PC-3 (cell line): ENCODE measurements around the gene NUP133. TPM values are rescaled to one million over a fixed set of nuclear protein-coding genes. Genes with fewer than 3 reads are reported as not detected.
"Not testable (repeated sequence)": the region's sequence is repeated elsewhere in the genome, so short reads cannot be mapped to it uniquely, and the experiment has no call there.

Experiments used
- ATAC-seq: fragments of 200-7000 bp; cut with Tn5 transposase; 2 replicates; pipeline ENCODE4 v1.9.1; 2020; ENCODE audit warnings: mild to moderate bottlenecking, moderate library complexity
- BruUV-seq: library from RNA; stranded (reverse); fragments of 400-500 nt; replicated peaks from 2 replicates; lab custom pipeline; 2021; lab: Mats Ljungman, UMichigan
- CTCF ChIA-PET: fragments of 300-600 bp; sonication (Branson Sonifier 250); formaldehyde crosslinking; loops from one replicate; lab custom pipeline; 2022; ENCODE audit warnings: antibody characterized with exemption; lab: Charles Lee
- POLR2A ChIA-PET: fragments of 300-600 bp; sonication (Branson Sonifier 250); formaldehyde crosslinking; loops from one replicate; lab custom pipeline; 2022; ENCODE audit warnings: antibody characterized with exemption; ENCODE audit not compliant: unreplicated experiment; lab: Charles Lee
- DNase-seq: peaks from one replicate; pipeline ENCODE4 v3.0.0-alpha.2; 2015
- H2AFZ ChIP-seq: fragments of 300-600 bp; sonication (generic); 2 replicates; pipeline ENCODE4 v1.6.0; 2016; ENCODE audit warnings: antibody characterized with exemption, low read length
- H3F3A ChIP-seq: fragments of 300-600 bp; sonication (generic); one replicate; pipeline ENCODE4 v1.6.0; 2017; ENCODE audit warnings: antibody characterized with exemption, low read length, control low read depth, mild to moderate bottlenecking; ENCODE audit not compliant: unreplicated experiment
- H3K27ac ChIP-seq: fragments of 300-600 bp; sonication (generic); 2 replicates; pipeline ENCODE4 v1.5.1; 2016; ENCODE audit warnings: mild to moderate bottlenecking, low read length
- H3K27me3 ChIP-seq: fragments of 300-600 bp; sonication (generic); 2 replicates; pipeline ENCODE4 v1.6.1; 2016; ENCODE audit warnings: low read length, mixed read lengths
- H3K36me3 ChIP-seq: fragments of 300-600 bp; sonication (generic); 2 replicates; pipeline ENCODE4 v1.6.1; 2016; ENCODE audit warnings: low read depth, mixed run types, low read length, mixed read lengths
- H3K4me1 ChIP-seq: fragments of 300-600 bp; sonication (generic); 2 replicates; pipeline ENCODE4 v1.5.1; 2016; ENCODE audit warnings: low read length; ENCODE audit not compliant: insufficient read depth
- H3K4me2 ChIP-seq: fragments of 300-600 bp; sonication (generic); 2 replicates; pipeline ENCODE4 v1.6.0; 2016; ENCODE audit warnings: low read length
- H3K4me3 ChIP-seq: fragments of 300-600 bp; sonication (generic); 2 replicates; pipeline ENCODE4 v1.5.1; 2016; ENCODE audit warnings: mild to moderate bottlenecking, low read length, mixed read lengths
- H3K79me2 ChIP-seq: fragments of 300-600 bp; sonication (generic); 2 replicates; pipeline ENCODE4 v1.6.1; 2017; ENCODE audit warnings: low read length, mixed read lengths
- H3K9ac ChIP-seq: fragments of 300-600 bp; sonication (generic); 2 replicates; pipeline ENCODE4 v1.6.0; 2016; ENCODE audit warnings: mild to moderate bottlenecking, low read length
- H3K9me2 ChIP-seq: fragments of 300-600 bp; sonication (generic); replicated peaks from 2 replicates; pipeline ENCODE4 v1.6.1; 2016; ENCODE audit warnings: mixed run types, low read length, mixed read lengths
- H3K9me3 ChIP-seq: fragments of 300-600 bp; sonication (generic); 2 replicates; pipeline ENCODE4 v1.6.1; 2016; ENCODE audit warnings: low read length, mixed read lengths
- H4K20me1 ChIP-seq: fragments of 300-600 bp; sonication (generic); 2 replicates; pipeline ENCODE4 v1.6.1; 2016; ENCODE audit warnings: low read length, mixed read lengths
- CTCF ChIP-seq: fragments of 300-600 bp; sonication (generic); conservative IDR thresholded peaks from 2 replicates; pipeline ENCODE4 v1.5.1; 2017; ENCODE audit warnings: antibody characterized with exemption, low read depth, mild to moderate bottlenecking, low read length
- EZH2 ChIP-seq: fragments of 300-600 bp; sonication (generic); IDR thresholded peaks from one replicate; pipeline ENCODE4 v1.6.1; 2017; ENCODE audit warnings: antibody characterized with exemption, mild to moderate bottlenecking, low read length; ENCODE audit not compliant: unreplicated experiment
- EZH2phosphoT487 ChIP-seq: fragments of 300-600 bp; sonication (generic); IDR thresholded peaks from 2 replicates; pipeline ENCODE4 v1.6.1; 2018; ENCODE audit warnings: mild to moderate bottlenecking, antibody characterized with exemption, low read length, borderline replicate concordance
- intact Hi-C: fragments of 100-400 bp; cut with micrococcal nuclease; formaldehyde crosslinking; loops from 2 replicates; pipeline ENCODE4 v1.9.0; 2023
- total RNA-seq: library from RNA; depleted of rRNA; stranded (reverse); fragments of >200 nt; gene quantifications from 2 replicates; pipeline ENCODE4 v1.2.3, GENCODE V29; 2014

NUP133 gene
- total RNA-seq, 1 experiment from 2014 or later, result 63.6 TPM

GRCh38 chr1:229420224-229420623 is 87.9 kb downstream of the NUP133 start:
- TF ChIP-seq EZH2, result no peak
- no peak for TF ChIP-seq EZH2phosphoT487
- no peak for TF ChIP-seq CTCF

GRCh38 chr1:229418586-229418985 is 89.6 kb downstream of the NUP133 start:
- H3K27me3 ChIP-seq, H3K79me2 ChIP-seq, H2AFZ ChIP-seq, BruUV-seq, POLR2A ChIA-PET, intact Hi-C loops, H3K4me2 ChIP-seq, H3F3A ChIP-seq, H3K27ac ChIP-seq, H4K20me1 ChIP-seq, H3K9ac ChIP-seq, DNase-seq, CTCF ChIA-PET, H3K4me1 ChIP-seq, H3K4me3 ChIP-seq, ATAC-seq, H3K9me3 ChIP-seq, H3K36me3 ChIP-seq, H3K9me2 ChIP-seq: not testable (repeated sequence)

More at GRCh38 chr1:229420224-229420623, 87.9 kb downstream of the NUP133 start:
- Histone ChIP-seq H3K4me1 (no peaks in the 10 kb centered on the region), H3K4me2 (no peak overlapping the region), H3K4me3 (no peak overlapping the region), H3K27ac (no peak overlapping the region), H3K9me3 (no peaks in the 10 kb centered on the region), H3K79me2 (no peaks in the 10 kb centered on the region), H3K9me2 (no peaks in the 10 kb centered on the region), H3K9ac (no peak overlapping the region), H3F3A (no peaks in the 10 kb centered on the region), H4K20me1 (no peaks in the 10 kb centered on the region), H3K36me3 (no peaks in the 10 kb centered on the region), H3K27me3 (peaks cover 8% of the 10 kb centered on the region), H2AFZ (no peak overlapping the region)
- BruUV-seq, result no TSS peak
- DNase-seq (no peak), ATAC-seq (no peak)
- CTCF ChIA-PET, result no interaction called here
- POLR2A ChIA-PET, result no interaction called here
- intact Hi-C loops, result no loop called here

- DNase-seq, H3F3A ChIP-seq, H3K79me2 ChIP-seq, H2AFZ ChIP-seq, BruUV-seq, H3K27me3 ChIP-seq, H4K20me1 ChIP-seq, H3K4me1 ChIP-seq, H3K36me3 ChIP-seq, H3K9me2 ChIP-seq, H3K4me3 ChIP-seq, H3K9me3 ChIP-seq, POLR2A ChIA-PET, intact Hi-C loops, H3K4me2 ChIP-seq, H3K9ac ChIP-seq, H3K27ac ChIP-seq, ATAC-seq, CTCF ChIA-PET: not testable (repeated sequence)
Observed at GRCh38 chr1:229412810-229413209, 95.3 kb downstream of the NUP133 start.

- ATAC-seq (no peak), DNase-seq (no peak)
- peaks cover 8% of the 10 kb centered on the region for H3K4me1 ChIP-seq
- H3K4me2 ChIP-seq, result no peak overlapping the region
- H4K20me1 ChIP-seq, result no peaks in the 10 kb centered on the region
- no peak overlapping the region for H3K9ac ChIP-seq
- H3K27me3 ChIP-seq, result no peaks in the 10 kb centered on the region
- BruUV-seq, result no TSS peak
- H3K36me3 ChIP-seq, result no peaks in the 10 kb centered on the region
- ChIA-PET CTCF (no interaction called here), POLR2A (no interaction called here)
- H3K9me2 ChIP-seq, result no peaks in the 10 kb centered on the region
- intact Hi-C loops, result no loop called here
- TF ChIP-seq CTCF (no peak), EZH2phosphoT487 (no peak), EZH2 (no peak)
- no peaks in the 10 kb centered on the region for H3K9me3 ChIP-seq
- H3K79me2 ChIP-seq, result no peaks in the 10 kb centered on the region
- no peak overlapping the region for H2AFZ ChIP-seq
- no peak overlapping the region for H3K27ac ChIP-seq
- no peak overlapping the region for H3K4me3 ChIP-seq
- no peaks in the 10 kb centered on the region for H3F3A ChIP-seq
Observed at GRCh38 chr1:229412056-229412455, 96.1 kb downstream of the NUP133 start.
